Peyer's patch (tissue), 4 donors: ENCODE data around the gene MBLAC1.

Experiments used
- CTCF ChIP-seq, 6 experiments: fragments of 450-650 bp in 4 of 6; fragments of 200-600 bp in 2 of 6; sonication (generic) in 1 of 6; IDR thresholded peaks; one replicate each; pipeline ENCODE4 v1.5.1; 2017 to 2019; ENCODE audit warnings: antibody characterized with exemption in 6 of 6, mild to moderate bottlenecking in 3 of 6, moderate library complexity in 1 of 6
- POLR2A ChIP-seq, 2 donors: fragments of 450-650 bp; IDR thresholded peaks; one replicate each; pipeline ENCODE4 v1.5.1; 2017; ENCODE audit warnings: antibody characterized with exemption in 2 of 2, mild to moderate bottlenecking in 2 of 2, moderate library complexity in 2 of 2

DNA sequence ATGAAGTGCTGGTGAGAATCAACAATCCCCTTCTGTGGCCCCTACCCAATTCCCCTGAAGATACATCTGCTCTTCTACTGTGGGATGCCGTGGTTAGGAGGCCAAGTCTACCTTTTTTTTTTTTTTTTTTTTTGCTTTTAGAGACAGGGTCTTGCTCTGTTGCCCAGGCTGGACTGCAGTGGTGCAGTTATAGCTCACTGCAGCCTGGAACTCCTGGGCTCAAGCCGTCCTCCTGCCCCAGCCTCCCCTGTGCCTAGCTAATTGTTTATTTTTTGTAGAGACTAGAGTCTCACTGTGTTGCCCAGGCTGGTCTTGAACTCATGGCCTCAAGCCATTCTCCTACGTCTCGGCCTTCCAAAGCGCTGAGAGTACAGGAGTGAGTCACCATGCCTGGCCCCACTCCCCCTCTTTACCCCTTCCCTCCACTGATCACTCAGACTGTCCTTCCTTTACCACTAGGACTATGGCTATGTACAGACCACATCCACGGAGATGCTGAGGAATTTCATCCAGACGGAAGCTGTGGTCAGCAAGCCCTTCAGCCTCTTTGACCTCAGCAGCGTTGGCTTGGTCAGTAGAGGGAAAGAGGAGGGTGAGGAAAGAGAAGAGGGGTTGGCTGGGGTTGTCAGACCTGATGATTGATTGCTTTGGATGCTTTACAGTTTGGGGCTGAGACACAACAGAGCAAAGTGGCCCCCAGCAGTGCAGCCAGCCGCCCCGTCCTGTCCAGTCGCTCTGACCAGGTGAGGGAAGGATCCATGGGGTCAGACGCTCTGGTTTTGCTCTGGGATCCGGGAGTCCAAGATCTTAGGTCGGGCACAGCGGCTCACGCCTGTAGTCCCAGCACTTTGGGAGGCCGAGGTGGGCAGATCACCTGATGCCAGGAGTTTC lies 23.6 kb upstream of the MBLAC1 start:
- no peak for TF ChIP-seq CTCF (IDR thresholded peaks at IDR 0.05)
- no peak for TF ChIP-seq POLR2A (IDR thresholded peaks at IDR 0.05)
